IMR-90 (cell line): ENCODE measurements around the gene RNF181. TPM values are rescaled to one million over a fixed set of nuclear protein-coding genes. Genes with fewer than 3 reads are reported as not detected.

Source experiments
- ATAC-seq: fragments of 200-7000 bp; cut with Tn5 transposase; 2 replicates; pipeline ENCODE4 v1.9.1; 2020; ENCODE audit warnings: low read depth, mild to moderate bottlenecking, moderate library complexity
- BruUV-seq: library from RNA; stranded (reverse); fragments of 400-500 nt; replicated peaks from 2 replicates; lab custom pipeline; 2021; lab: Mats Ljungman, UMichigan
- CTCF ChIA-PET: fragments of 300-600 bp; formaldehyde crosslinking; extraction: SDS; loops from one replicate; lab custom pipeline; 2021; ENCODE audit warnings: antibody characterized with exemption; lab: Yijun Ruan, JAX
- POLR2A ChIA-PET: fragments of 300-600 bp; sonication (Branson Sonifier 250); formaldehyde crosslinking; loops from one replicate; lab custom pipeline; 2022; ENCODE audit warnings: antibody characterized with exemption; ENCODE audit not compliant: unreplicated experiment; lab: Charles Lee
- DNase-seq: peaks from one replicate; pipeline ENCODE4 v3.0.0; 2013
- H2AFZ ChIP-seq: replicated peaks from 2 replicates; pipeline ENCODE3; 2013; ENCODE audit warnings: low read length, mild to moderate bottlenecking; ENCODE audit not compliant: poor library complexity
- H2AK5ac ChIP-seq: 2 replicates; pipeline ENCODE4 v1.6.1; 2013; ENCODE audit warnings: low read depth, low read length, inconsistent platforms
- H2AK9ac ChIP-seq: replicated peaks from 2 replicates; pipeline ENCODE3; 2013; ENCODE audit warnings: mild to moderate bottlenecking, low read depth, low read length, moderate library complexity; ENCODE audit not compliant: poor library complexity
- H2BK120ac ChIP-seq: 2 replicates; pipeline ENCODE4 v1.6.1; 2013; ENCODE audit warnings: low read depth, low read length, inconsistent platforms
- H2BK15ac ChIP-seq: 3 replicates; pipeline ENCODE4 v1.6.1; 2013; ENCODE audit warnings: low read depth, low read length, inconsistent platforms
- H2BK20ac ChIP-seq: 2 replicates; pipeline ENCODE4 v1.6.1; 2013; ENCODE audit warnings: low read depth, mild to moderate bottlenecking, inconsistent platforms, low read length, moderate library complexity
- H2BK5ac ChIP-seq: 2 replicates; pipeline ENCODE4 v1.6.1; 2013; ENCODE audit warnings: mild to moderate bottlenecking, low read depth, low read length, inconsistent platforms; ENCODE audit not compliant: poor library complexity, severe bottlenecking
- H3K14ac ChIP-seq: replicated peaks from 2 replicates; pipeline ENCODE4 v1.6.1; 2013; ENCODE audit warnings: low read depth, low read length, inconsistent platforms
- H3K18ac ChIP-seq: 2 replicates; pipeline ENCODE4 v1.6.1; 2013; ENCODE audit warnings: low read depth, low read length, control low read depth
- H3K23ac ChIP-seq: 2 replicates; pipeline ENCODE4 v1.6.1; 2013; ENCODE audit warnings: low read depth, low read length, inconsistent platforms
- H3K27ac ChIP-seq: 2 replicates; pipeline ENCODE4 v1.5.1; 2013; ENCODE audit warnings: mild to moderate bottlenecking, control low read depth, low read length; ENCODE audit not compliant: insufficient read depth
- H3K27me3 ChIP-seq: 2 replicates; pipeline ENCODE4 v1.6.1; 2013; ENCODE audit warnings: low read length; ENCODE audit not compliant: control insufficient read depth, insufficient read depth
- H3K36me3 ChIP-seq: 2 replicates; pipeline ENCODE4 v1.6.1; 2013; ENCODE audit warnings: low read length, mixed read lengths; ENCODE audit not compliant: control insufficient read depth, insufficient read depth
- H3K4ac ChIP-seq: 2 replicates; pipeline ENCODE4 v1.6.1; 2013; ENCODE audit warnings: low read depth, low read length, inconsistent platforms
- H3K4me1 ChIP-seq: 2 replicates; pipeline ENCODE4 v1.6.1; 2013; ENCODE audit warnings: low read length, mixed read lengths; ENCODE audit not compliant: control insufficient read depth, insufficient read depth
- H3K4me2 ChIP-seq: 2 replicates; pipeline ENCODE4 v1.6.1; 2013; ENCODE audit warnings: low read depth, mild to moderate bottlenecking, control low read depth, low read length, moderate library complexity
- H3K4me3 ChIP-seq: 2 replicates; pipeline ENCODE4 v1.5.1; 2013; ENCODE audit warnings: low read depth, mild to moderate bottlenecking, control low read depth, low read length, moderate library complexity; ENCODE audit not compliant: insufficient read depth
- H3K56ac ChIP-seq: 2 replicates; pipeline ENCODE4 v1.6.1; 2013; ENCODE audit warnings: low read length, inconsistent platforms; ENCODE audit not compliant: insufficient read depth; ENCODE audit errors: extremely low read depth
- H3K79me1 ChIP-seq, 2 experiments: 2 replicates each; pipeline ENCODE4 v1.6.1; 2013; ENCODE audit warnings: low read length in 2 of 2, inconsistent platforms in 1 of 2, low read depth in 1 of 2
- H3K9ac ChIP-seq: 2 replicates; pipeline ENCODE4 v1.6.1; 2013; ENCODE audit warnings: low read depth, low read length, control low read depth
- H3K9me1 ChIP-seq: 2 replicates; pipeline ENCODE4 v1.6.1; 2013; ENCODE audit warnings: low read length, inconsistent platforms; ENCODE audit not compliant: insufficient read depth
- H3K9me3 ChIP-seq: 2 replicates; pipeline ENCODE4 v1.6.1; 2013; ENCODE audit warnings: low read length; ENCODE audit not compliant: control insufficient read depth, insufficient read depth
- H4K20me1 ChIP-seq: 2 replicates; pipeline ENCODE4 v1.6.1; 2013; ENCODE audit warnings: low read length, inconsistent platforms; ENCODE audit not compliant: insufficient read depth
- H4K5ac ChIP-seq: 2 replicates; pipeline ENCODE4 v1.6.1; 2013; ENCODE audit warnings: mild to moderate bottlenecking, low read depth, low read length, control low read depth
- H4K8ac ChIP-seq, 2 experiments: 2 replicates each; pipeline ENCODE4 v1.6.1; 2013; ENCODE audit warnings: low read depth in 2 of 2, low read length in 2 of 2, control low read depth in 1 of 2, inconsistent platforms in 1 of 2
- H4K91ac ChIP-seq: 2 replicates; pipeline ENCODE4 v1.6.1; 2013; ENCODE audit warnings: low read depth, low read length, inconsistent platforms; ENCODE audit not compliant: insufficient read depth
- CEBPB ChIP-seq: IDR thresholded peaks from 2 replicates; pipeline ENCODE4 v1.6.1; 2012; ENCODE audit warnings: low read depth, low read length, improper control_type of control experiment
- FOS ChIP-seq: fragments of 150-350 bp; IDR thresholded peaks from 2 replicates; pipeline ENCODE4 v1.6.1; 2016; ENCODE audit warnings: low read depth, low read length
- NFE2L2 ChIP-seq: fragments of 150-350 bp; IDR thresholded peaks from 2 replicates; pipeline ENCODE4 v1.6.1; 2016; ENCODE audit warnings: low read depth, mild to moderate bottlenecking, low read length
- POLR2A ChIP-seq: IDR thresholded peaks from 2 replicates; pipeline ENCODE4 v1.6.1; 2012; ENCODE audit warnings: mild to moderate bottlenecking, low read depth, low read length
- RCOR1 ChIP-seq: IDR thresholded peaks from 2 replicates; pipeline ENCODE4 v1.6.1; 2012; ENCODE audit warnings: mild to moderate bottlenecking, low read length, improper control_type of control experiment; ENCODE audit not compliant: insufficient replicate concordance
- SMC3 ChIP-seq: fragments of 150-350 bp; IDR thresholded peaks from 2 replicates; pipeline ENCODE4 v1.6.1; 2016; ENCODE audit warnings: low read depth, mild to moderate bottlenecking, antibody characterized with exemption, low read length, moderate library complexity
- WGBS, 2 experiments: methylation state at CpG; one replicate each; pipeline versions ENCODE4 v1.1.5 to v1.1.7; 2013; ENCODE audit warnings: missing lambda C conversion rate in 2 of 2; ENCODE audit not compliant: insufficient read length in 1 of 2; ENCODE audit errors: extremely low coverage in 2 of 2; 5-methylcytosine and 5-hydroxymethylcytosine counted together
- dilution Hi-C: fragments of 300-500 bp; cut with HindIII; formaldehyde crosslinking; loops from one replicate; pipeline ENCODE4 v1.14.3; 2018; ENCODE audit warnings: low sequenced_read_pairs; ENCODE audit not compliant: unreplicated experiment
- in situ Hi-C: fragments of 300-500 bp; cut with MboI; formaldehyde crosslinking; loops from 3 replicates; pipeline ENCODE4 v1.14.3; 2019; ENCODE audit warnings: low sequenced_read_pairs, inconsistent platforms, mixed read lengths
- intact Hi-C: fragments of 100-400 bp; cut with micrococcal nuclease; formaldehyde crosslinking; loops from 2 replicates; pipeline ENCODE4 v1.10.0; 2022
- polyA plus RNA-seq, 3 experiments: library from polyadenylated mRNA; depleted of rRNA; stranded (reverse); fragments of >200 nt; gene quantifications; 2 replicates each; pipeline ENCODE4 v1.2.3, GENCODE V29; 2012; ENCODE audit warnings: low replicate concordance in 1 of 3
- total RNA-seq: library from RNA; depleted of rRNA; stranded (reverse); fragments of >200 nt; gene quantifications from 2 replicates; pipeline ENCODE4 v1.2.3, GENCODE V29; 2012
- TF ChIP-seq, protein P1 (sequence below): fragments of 150-350 bp; IDR thresholded peaks from 2 replicates; pipeline ENCODE4 v1.6.1; 2017; ENCODE audit warnings: mild to moderate bottlenecking, antibody characterized with exemption, low read length, low read depth
- TF ChIP-seq, protein P2 (sequence below): fragments of 150-350 bp; IDR thresholded peaks from 2 replicates; pipeline ENCODE4 v1.6.1; 2016; ENCODE audit warnings: low read depth, mild to moderate bottlenecking, low read length, moderate library complexity, borderline replicate concordance

Gene RNF181
- total and polyA plus RNA-seq, 2 of the 4 experiments (the other 2 are of a cell fraction): 438 to 498 TPM

DNA sequence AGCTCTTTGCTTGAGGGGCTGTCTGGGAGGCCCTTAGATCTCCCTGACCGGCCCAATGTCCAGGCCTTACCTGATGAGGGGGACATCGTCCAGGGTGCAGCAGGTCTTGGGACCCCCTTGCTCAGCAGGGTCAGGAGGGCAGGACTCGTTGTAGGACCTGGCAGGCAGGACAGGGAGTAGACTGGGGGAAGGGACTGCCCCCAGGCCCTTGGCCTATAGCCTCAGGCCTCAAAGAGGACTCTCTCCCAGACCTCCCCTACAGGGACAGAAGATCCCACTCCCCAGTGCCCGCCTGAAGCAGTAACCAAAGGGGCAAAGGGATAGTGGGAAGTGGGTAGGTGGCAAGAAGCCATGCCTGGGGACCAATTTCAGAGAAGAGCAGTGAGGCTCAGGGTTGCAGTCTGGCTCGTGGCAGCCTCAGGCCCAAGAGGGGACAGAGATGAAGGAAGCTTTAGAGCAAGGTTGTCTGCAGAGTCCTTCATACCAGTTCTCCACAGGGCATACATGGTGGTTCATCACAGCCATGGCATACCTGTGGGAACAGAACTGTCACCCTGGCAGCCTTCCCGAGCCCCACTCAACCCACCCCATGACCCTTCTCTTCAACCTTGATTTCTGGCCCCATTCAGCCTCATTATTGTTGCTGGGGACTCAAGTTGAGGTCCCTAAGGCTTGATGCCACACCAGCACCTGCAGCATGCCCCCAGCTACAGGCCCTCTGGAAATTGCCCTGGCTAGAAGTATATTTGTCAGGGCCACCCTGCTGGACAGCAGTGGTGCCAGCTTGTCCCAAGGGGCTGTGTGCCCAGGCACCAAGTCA lies 5.6 kb downstream of the RNF181 start (continued):
- TF ChIP-seq CEBPB (no peak), SMC3 (no peak)

DNA sequence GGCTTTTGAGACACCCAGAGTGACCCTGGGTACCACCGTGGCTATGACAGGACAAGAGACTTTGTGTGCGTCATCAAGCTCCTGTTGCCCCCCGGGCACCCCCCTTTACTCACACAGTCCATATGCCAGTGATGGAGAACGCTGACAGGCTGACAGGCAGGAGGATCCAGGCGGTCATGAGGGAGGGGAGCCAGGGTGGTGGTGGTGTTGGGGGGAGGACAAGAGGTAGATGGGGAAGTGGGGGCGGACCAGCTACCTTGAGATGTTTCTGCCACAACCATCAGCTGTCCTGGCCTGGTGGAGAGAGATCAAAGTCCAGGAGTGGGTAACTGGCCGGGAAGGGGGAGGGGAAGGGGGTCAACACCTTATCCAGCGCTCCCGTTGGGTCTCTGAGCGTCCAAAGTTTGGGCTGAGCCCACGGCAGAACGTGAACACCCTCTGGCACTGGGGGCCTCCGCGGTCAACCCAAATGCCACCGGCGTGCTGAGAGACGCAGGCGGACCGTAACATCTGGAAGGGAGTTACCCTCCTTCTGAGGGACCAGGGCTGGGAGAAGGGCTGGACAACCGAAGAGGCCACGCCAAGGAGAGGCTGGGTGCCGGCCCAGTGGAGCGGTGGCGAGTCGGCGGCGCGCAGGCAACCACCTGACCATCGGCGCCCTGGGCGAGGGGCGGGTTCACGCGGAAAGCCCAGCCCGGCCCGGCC lies 6.4 kb downstream of the RNF181 start:
- peak overlapping the region; percentile 99 for H3K4me3 ChIP-seq
- peak overlapping the region; percentile 64 for H3K14ac ChIP-seq
- peak overlapping the region; percentile 80 for H3K4ac ChIP-seq
- H3K23ac ChIP-seq: peak overlapping the region; percentile 97
- H3K36me3 ChIP-seq: peaks cover 22% of the 10 kb centered on the region
- no peak overlapping the region; the same call in 1 of the 2 replicates for H3K18ac ChIP-seq
- no peaks in the 10 kb centered on the region for H3K27me3 ChIP-seq
- H4K20me1 ChIP-seq: peaks cover 18% of the 10 kb centered on the region
- H3K4me2 ChIP-seq: peak overlapping the region; percentile 77
- H4K91ac ChIP-seq: peak overlapping the region; percentile 41; the same call in 1 of the 2 replicates
- H3K9me3 ChIP-seq: no peaks in the 10 kb centered on the region
- CTCF ChIA-PET: no interaction called here
- POLR2A ChIA-PET: no interaction called here
- H3K4me1 ChIP-seq: peaks cover 25% of the 10 kb centered on the region
- H2BK15ac ChIP-seq: peak overlapping the region; percentile 15; the same call in 1 of the 3 replicates
- no peak overlapping the region for H2BK20ac ChIP-seq
- H3K56ac ChIP-seq: peak overlapping the region; percentile 38; the same call in 1 of the 2 replicates
- peak overlapping the region; percentile 36 for H4K5ac ChIP-seq
- H3K27ac ChIP-seq: peak overlapping the region; percentile 65
- 4% methylated on average over 24 of the region's 36 CpGs; no CpG with 5 or more reads in 1 of the 2 experiments for WGBS, 2 experiments
- dilution Hi-C loops (no loop called here), intact Hi-C loops (loop anchor here (5.0 kb wide), 1 partner anchor 40 kb away; the partner anchor contains the start of gene GGCX), in situ Hi-C loops (no loop called here)
- DNase-seq (no peak), ATAC-seq (peak; percentile 52)
- H3K79me1 ChIP-seq: peaks cover 15 to 68% of the 10 kb centered on the region in 2 experiments; a peak in 3 of 4 replicates
- H4K8ac ChIP-seq: peak overlapping the region; percentile 67 to 72; a peak in 3 of 4 replicates
- peak overlapping the region; percentile 47 for H2BK120ac ChIP-seq
- peak overlapping the region; percentile 41 for H2BK5ac ChIP-seq
- peak overlapping the region; percentile 94 for H2AFZ ChIP-seq
- peaks cover 24% of the 10 kb centered on the region for H3K9me1 ChIP-seq
- H3K9ac ChIP-seq: peak overlapping the region; percentile 82
- peak overlapping the region; percentile 96 for H2AK9ac ChIP-seq
- TF ChIP-seq, protein P1, sequence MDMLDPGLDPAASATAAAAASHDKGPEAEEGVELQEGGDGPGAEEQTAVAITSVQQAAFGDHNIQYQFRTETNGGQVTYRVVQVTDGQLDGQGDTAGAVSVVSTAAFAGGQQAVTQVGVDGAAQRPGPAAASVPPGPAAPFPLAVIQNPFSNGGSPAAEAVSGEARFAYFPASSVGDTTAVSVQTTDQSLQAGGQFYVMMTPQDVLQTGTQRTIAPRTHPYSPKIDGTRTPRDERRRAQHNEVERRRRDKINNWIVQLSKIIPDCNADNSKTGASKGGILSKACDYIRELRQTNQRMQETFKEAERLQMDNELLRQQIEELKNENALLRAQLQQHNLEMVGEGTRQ: peak; percentile 40
- no peak for TF ChIP-seq POLR2A
- no peak for TF ChIP-seq RCOR1
- no peak for TF ChIP-seq CEBPB
- TF ChIP-seq FOS: no peak
- no peak for TF ChIP-seq NFE2L2
- TF ChIP-seq, protein P2, sequence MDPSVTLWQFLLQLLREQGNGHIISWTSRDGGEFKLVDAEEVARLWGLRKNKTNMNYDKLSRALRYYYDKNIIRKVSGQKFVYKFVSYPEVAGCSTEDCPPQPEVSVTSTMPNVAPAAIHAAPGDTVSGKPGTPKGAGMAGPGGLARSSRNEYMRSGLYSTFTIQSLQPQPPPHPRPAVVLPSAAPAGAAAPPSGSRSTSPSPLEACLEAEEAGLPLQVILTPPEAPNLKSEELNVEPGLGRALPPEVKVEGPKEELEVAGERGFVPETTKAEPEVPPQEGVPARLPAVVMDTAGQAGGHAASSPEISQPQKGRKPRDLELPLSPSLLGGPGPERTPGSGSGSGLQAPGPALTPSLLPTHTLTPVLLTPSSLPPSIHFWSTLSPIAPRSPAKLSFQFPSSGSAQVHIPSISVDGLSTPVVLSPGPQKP: no peak
- no TSS peak for BruUV-seq
- H2AK5ac ChIP-seq: peak overlapping the region; percentile 85
